ENCODE results near the gene TRRAP.

DNA sequence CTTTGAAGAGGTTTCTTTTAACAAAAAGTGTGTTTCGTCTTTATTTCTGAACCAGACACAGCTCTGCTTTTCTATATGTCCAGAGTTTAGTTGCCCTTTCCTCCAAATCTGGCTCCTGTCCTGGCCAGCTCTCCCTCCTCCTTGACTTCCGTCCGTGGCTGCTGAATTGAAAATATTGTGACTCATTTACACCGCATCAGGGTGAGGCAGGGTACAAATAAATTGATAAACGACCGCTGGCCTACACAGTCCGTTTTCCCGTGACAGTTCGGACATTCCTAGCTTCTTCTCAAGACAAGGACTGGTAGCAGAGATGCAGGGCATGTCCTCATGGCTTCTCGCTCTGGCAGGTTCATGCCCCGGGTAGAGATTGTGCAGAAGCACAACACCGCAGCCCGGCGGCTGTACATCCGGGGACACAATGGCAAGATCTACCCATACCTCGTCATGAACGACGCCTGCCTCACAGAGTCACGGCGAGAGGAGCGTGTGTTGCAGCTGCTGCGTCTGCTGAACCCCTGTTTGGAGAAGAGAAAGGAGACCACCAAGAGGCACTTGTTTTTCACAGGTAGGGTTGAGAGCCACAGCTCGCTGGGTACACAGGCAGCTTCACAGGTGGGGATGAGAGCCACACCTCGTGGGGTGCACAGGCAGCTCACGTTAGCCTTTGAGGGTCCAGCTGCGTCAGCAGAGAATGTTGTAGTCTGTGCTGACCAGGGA, 126.6 kb downstream of the TRRAP start:
- no peak for TF ChIP-seq POLR2A (IDR thresholded peaks at IDR 0.05)
- TF ChIP-seq, protein P1, sequence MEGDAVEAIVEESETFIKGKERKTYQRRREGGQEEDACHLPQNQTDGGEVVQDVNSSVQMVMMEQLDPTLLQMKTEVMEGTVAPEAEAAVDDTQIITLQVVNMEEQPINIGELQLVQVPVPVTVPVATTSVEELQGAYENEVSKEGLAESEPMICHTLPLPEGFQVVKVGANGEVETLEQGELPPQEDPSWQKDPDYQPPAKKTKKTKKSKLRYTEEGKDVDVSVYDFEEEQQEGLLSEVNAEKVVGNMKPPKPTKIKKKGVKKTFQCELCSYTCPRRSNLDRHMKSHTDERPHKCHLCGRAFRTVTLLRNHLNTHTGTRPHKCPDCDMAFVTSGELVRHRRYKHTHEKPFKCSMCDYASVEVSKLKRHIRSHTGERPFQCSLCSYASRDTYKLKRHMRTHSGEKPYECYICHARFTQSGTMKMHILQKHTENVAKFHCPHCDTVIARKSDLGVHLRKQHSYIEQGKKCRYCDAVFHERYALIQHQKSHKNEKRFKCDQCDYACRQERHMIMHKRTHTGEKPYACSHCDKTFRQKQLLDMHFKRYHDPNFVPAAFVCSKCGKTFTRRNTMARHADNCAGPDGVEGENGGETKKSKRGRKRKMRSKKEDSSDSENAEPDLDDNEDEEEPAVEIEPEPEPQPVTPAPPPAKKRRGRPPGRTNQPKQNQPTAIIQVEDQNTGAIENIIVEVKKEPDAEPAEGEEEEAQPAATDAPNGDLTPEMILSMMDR (IDR thresholded peaks at IDR 0.05 in 8 of 11, conservative IDR thresholded peaks at IDR 0.05 in 3 of 11) = no peak
